ENCODE measurements around the gene REG1B.
A peak's percentile ranks its signal among the peaks of the same experiment; 100 is the strongest.

Gene REG1B

DNA sequence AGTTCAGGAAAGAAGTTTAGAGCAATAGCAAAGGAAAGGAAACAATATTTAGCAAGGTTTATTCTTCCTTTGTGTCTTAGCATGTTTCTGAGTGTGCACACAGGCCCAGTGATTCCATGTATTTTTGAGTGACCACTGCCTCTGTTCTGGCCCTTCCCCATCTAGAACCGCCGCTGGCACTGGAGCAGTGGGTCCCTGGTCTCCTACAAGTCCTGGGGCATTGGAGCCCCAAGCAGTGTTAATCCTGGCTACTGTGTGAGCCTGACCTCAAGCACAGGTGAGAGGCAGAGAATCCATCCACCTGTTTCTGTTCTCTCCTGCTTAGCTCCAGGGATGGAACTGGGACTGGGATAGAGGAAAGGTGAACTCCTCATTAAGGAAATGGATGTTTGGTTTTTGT, 34.9 kb upstream of the REG1B start:
- H3K27ac ChIP-seq = no peak overlapping the region
- TF ChIP-seq ZFX (IDR thresholded peaks at IDR 0.05) (no peak), CTCF (conservative IDR thresholded peaks at IDR 0.05) (no peak)

DNA sequence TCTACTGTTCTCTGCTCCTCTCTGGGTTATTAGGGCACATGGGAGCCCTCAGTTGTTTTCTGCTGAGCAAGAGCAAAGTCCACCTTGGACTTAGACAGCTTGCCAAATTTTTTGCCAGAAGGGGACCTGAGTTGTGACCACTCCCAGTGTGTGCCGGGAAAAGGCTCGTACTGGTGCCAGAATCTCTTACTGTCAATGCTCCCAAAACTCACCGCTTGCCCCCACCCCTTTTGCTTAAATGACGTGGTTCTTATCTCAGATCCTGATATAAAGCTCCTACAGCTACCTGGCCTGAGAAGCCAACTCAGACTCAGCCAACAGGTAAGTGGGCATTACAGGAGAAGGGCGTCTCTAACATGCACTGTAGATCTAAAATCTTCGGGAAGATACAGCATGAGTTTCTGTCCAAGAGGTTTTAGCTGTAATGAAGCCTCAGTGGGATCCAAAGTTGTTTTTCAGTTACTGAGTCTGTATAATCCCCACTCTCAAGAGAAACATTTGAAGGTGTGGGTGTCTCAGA, 32.5 kb upstream of the REG1B start, which contains the start of gene REG1A:
Gene REG1A (plus strand): TSS at position 295 of the 520 bp plus-strand sequence. CDS start 374 bp downstream, outside the sequence.
- no peak for TF ChIP-seq CTCF (conservative IDR thresholded peaks at IDR 0.05)
- TF ChIP-seq ZFX (IDR thresholded peaks at IDR 0.05) = no peak
- H3K27ac ChIP-seq = no peak within 1 kb of the TSS

DNA sequence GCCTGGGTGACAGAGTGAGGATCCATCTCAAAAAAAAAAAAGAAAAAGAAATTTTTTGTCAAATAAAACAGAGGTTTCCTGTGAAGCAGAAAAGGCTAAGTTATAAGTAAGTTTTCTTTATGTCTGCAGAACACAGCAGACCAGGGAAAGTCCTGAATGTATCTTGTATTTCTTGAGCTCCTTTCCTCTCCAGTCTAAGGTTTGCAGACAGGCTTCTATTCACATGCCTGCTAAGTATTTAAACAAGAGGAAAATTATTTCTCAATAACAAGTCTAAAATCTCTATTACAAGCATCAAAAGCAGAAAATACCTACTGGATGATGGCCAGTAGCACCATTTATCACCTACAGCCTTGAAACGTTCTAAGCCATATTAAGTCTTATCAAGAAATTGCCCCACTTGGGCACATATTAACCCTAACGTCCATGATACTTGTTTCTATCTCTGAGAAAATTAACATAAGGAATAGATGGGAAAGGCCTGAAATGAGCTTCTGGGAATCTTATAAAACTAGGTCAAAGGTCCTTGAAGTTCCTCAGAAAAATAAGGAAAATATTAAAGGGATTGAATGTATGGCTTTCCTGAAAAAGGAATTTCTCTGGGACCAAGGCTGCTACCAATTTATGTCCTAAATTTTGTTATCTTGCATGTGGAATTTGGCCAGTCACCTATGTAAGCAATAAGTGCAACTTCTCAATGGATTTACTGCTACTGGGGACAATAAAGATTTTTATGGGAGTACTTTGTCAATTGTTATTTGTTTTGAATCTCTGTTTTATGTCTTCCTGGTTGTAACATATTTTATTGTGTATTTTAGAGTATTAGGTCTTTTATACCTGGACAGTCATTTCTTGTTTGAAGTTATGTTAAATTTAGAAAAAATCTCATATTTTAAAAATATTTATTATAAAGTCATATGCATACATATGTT, 29.5 kb upstream of the REG1B start:
- no peak overlapping the region for H3K27ac ChIP-seq
- no peak for TF ChIP-seq CTCF (conservative IDR thresholded peaks at IDR 0.05)
- TF ChIP-seq ZFX (IDR thresholded peaks at IDR 0.05) = no peak

DNA sequence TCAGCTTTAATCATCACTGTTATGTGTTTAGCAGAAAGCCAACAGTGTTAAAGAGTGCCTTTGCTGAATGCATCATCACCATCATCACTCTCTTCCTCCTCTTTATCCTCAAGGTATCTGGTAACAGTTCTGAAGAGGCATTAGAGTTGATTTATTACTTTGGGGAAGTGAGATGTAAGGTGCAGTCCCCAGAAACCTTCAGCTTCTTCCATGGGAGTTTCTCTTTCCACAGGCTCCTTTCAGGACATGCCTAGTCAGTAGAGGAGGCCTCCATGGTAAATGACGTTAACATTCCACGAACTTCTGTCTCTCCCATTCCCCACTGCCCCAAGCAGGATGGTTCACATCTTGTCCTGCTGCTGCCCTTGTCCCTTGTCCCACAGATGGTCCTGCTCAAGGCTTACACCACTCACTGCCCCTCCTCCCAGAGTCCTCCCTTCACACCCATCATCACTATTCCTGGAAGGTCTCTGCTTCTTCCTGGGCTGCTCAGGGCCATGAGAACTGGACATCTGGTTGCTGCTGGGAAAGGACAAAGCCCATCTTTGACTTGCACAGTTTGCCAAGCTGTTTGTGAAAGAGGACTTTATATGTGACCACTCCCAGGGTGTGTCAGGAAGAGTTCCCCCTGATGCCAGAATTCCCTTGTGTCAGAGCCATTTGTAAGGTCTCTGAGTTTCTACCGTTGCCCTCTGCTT, 27.2 kb upstream of the REG1B start:
- TF ChIP-seq ZFX (IDR thresholded peaks at IDR 0.05) = no peak
- TF ChIP-seq CTCF (conservative IDR thresholded peaks at IDR 0.05) = no peak
- H3K27ac ChIP-seq = no peak overlapping the region

GRCh38 chr2:79112269-79112668, 24.5 kb upstream of the REG1B start:
- H3K27ac ChIP-seq = no peak overlapping the region
- TF ChIP-seq ZFX (IDR thresholded peaks at IDR 0.05) = no peak
- TF ChIP-seq CTCF (conservative IDR thresholded peaks at IDR 0.05) = no peak

GRCh38 chr2:79105259-79105658, 17.5 kb upstream of the REG1B start:
- no peak overlapping the region for H3K27ac ChIP-seq
- TF ChIP-seq CTCF (conservative IDR thresholded peaks at IDR 0.05) = 0 out of 2 replicates have a peak, but pooled peaks have one; percentile 17
- no peak for TF ChIP-seq ZFX (IDR thresholded peaks at IDR 0.05)

DNA sequence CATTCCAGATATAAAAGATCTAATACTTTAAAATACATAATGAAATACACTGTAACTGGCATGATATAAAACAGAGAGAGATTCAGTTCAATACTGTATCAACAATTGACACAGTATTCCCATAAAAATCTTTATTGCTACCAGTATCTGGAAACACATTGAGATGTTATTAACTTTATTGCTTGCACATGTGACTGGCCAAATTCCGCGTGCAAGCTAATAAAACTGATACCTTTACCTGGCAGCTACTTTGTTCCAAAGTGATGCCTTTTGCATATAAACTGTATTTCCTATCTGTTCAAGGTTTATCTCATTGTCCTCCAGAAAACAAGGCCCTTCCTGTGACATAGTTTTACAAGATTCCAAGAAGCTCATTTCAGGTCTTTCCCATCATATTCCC, 15.4 kb upstream of the REG1B start:
- TF ChIP-seq ZFX (IDR thresholded peaks at IDR 0.05) (no peak), CTCF (conservative IDR thresholded peaks at IDR 0.05) (no peak)
- no peak overlapping the region for H3K27ac ChIP-seq
